Measurements from ENCODE around the gene APLN.

The APLN gene, protein sequence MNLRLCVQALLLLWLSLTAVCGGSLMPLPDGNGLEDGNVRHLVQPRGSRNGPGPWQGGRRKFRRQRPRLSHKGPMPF

DNA sequence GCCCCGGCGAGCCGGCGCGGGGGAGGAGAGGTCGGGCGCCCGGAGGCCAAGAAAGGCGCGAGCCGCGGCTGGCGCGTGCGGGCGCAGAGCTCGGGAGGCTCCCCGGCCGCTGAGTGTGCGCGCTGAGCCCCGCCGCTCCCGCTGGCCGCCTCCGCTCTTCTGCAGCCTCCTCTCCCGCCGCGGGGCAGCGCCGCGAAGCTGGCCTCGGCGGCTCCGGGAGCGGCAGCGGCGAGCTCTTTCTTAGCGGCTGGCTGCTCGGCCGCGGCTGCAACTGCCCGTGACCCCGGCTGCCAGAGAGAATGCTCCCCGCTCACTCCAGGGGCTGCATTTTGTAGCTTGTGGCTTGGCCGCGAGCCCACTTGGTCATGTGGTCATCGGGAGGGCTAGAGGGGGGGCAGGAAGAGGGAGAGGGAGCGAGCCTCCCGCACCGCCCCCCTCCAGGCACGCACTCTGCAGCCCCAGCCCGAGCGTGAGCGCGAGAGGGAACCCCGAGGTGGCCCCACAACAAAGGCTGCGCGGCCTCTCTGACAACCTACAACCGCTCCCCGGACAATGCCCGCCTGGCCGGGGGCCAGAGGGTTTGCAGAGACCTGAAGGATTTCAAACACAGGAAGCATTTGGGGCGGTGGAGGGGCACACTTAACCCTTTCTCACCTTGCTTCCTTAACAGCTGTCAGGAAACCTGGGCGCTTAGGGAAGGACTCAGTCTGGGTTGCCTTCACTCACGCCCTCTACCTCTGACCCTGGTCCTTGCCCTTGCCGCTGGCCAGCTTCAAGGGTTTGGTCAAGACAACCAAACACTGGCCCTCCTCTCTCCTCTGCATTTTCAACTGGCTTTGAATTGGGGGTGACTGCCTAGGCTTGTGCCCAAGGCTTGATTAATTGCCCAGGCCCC is at the start of gene APLN:
Gene APLN (minus strand): TSS at position 305 of the 895 bp plus-strand sequence. CDS start 326 bp downstream, outside the sequence.
- no peak for DNase-seq

DNA sequence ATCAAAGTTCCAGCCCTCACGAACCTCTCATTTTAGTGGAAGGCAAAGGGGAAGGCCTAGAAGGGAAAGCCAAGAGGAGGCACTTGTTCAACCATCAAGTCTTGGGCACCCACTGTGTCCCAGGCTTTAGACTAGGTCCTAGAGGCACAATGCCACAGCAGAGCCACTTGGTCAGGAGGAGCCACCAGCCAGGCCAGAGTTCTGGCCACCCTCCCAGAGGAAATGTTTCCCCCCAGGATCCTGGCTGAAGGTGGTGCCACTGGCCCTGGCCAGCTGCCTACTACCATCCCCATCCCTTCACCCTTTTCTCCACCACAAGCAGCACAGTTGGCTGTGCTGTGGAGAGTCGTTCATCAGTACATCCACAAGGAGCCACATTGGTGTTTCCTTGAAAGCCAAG is 49.7 kb upstream of the APLN start:
- DNase-seq: no peak

DNA sequence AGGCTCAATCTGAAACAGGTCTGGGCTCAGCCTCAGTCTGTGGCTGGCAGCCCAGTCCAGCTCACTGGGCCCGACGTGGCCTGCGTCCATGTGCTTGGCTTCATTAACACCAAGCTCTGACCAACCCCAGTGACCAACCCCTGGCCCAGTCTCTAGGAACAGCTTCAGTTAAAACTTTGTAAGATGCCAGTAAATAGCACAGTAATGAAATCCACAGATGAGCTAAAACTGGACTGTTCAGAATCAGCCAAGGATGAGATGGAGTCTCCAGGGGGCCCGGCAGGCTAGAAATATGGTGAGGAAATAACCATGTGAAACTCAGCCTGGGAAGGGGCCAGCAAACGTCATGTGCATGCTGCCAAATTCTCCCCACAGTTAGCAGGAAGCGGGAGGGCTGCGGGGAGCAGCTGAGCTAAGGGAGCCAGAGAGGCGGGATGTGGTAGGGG is 46.9 kb upstream of the APLN start:
- no peak for DNase-seq

DNA sequence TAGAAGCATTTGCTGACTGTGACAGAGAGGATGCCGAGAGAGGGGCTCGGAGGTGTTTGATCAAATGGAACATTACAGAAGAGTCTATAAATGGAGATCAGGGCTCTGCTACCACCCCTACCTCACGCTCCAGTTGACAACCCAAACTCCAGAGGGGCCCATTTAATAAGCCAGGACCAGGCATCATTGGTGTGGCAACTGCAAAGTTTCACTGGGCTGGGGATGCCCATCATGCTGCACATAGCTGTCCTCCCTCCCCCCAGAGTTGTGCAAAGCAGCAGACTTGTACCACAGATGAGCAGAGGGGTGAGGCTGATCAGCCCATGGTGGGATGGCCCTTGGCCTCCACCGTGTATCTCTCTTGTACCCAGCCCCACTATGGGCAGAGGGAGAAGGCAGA is 45.8 kb upstream of the APLN start:
- DNase-seq: no peak

DNA sequence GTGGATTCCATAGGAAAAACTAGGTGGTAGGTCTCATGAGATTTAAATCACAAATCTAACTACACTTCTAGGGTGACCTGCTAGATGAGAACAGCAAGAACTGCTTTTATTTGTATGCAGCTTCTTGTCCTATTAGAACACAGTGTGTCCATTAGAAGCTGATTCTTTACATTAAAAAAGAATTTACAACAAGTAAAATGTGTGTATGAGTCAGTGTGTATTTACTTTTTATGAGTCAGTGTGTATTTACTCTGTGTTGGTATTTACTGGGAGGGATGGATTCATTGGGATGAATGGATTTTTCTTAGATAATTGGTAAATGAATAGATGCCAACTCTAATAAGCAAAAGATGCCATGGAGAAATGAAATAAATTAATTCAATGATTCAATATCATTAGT is 43.4 kb upstream of the APLN start:
- no peak for DNase-seq

DNA sequence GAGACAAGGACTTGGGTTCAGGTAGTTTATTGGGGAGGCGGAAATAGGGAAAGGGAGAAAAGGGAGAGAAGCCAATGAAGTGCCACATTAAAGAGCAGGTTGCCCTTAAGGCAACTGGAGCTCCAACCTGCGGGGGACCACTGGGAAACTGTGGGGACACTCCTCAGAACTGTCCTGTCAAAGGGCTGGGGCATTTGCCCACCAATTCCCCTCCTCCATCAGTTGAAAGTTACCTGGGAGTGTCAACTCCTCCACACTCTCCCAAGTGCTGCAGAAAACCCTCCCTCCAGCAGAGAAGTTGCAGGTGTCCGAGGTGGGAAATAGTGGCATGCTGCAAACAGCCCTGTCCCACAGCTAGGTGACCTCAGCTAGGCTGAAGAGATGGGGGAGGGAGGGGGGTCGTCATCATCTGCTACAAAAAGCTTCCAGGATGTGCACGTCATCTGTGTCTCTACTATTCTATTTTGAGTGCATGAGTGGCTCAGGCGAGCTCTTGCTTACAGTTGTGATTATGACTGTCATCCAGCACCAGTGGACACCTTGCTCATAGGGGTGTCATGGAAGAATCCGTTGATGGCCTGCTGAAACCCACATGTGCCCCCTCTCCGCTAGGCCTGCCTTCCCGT is 42.6 kb upstream of the APLN start:
- DNase-seq: no peak

DNA sequence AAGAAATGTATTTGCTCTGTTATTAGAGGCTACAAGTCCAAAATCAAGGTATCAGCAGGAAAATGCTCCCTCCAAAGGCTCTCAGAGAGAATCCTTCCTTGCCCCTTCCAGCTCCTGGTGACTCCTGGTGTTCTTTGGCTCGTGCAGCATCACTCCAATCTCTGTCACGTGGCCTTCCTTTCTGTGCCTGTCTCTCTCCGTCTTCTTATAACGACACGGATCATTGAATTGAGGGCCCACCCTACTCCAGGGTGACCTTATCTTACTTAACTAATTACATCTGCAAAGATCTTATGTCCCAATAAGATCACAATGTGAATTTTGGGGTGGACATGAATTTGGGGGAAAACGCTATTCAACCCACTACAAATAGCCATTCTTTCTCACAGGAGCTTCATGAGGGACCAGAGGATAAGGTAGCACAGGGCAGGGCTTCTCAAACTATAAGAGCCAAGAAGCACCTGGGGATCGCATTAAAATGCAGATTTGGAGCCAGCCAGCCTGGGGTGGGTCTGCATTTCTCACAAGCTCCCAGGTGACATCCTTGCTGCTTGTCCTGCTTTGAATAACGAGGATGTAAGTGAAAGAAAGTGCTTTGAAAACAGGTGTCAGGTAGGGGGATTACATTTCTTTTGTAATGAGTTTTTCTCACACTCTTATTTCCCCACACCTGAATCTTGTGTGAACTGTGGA is 41.9 kb upstream of the APLN start:
- no peak for DNase-seq

DNA sequence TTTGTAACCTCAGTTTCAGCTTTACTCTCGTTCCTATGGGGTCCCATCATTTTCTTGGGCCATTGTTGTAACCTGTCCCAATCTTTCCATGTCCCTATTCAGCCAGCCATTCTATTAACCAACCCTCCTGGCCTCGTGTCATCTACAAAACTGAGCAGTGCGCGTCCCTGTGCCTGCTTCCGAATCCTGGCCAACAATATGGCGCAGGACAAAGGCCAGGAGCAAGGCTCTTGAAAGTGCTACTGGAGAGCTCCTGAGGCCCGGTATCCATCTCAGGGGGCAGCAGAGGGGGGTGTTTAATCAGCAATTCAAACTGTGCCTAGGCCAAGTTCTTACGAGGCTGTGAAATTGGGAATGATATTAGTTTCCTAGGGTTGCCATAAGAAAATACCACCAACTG is 41.2 kb upstream of the APLN start:
- DNase-seq: no peak

DNA sequence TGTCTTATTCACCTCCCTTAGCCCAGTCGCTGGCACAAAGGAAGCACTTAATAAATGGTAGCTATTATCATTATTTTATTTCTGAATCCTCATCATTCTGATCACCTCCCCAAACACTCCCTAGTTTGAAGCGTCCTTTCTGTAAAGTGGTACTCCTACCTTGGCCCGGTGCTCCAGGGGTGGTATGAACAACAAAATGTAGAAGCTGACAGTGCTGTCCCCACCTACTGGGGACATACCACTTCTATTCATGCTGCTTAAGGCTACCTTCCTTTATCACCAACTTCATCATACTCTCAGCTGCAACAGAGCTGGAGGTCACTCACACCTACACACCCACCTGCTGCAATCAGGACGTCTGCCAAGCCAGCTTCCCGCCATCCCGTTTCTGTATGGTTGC is 40.8 kb upstream of the APLN start:
- DNase-seq: no peak

DNA sequence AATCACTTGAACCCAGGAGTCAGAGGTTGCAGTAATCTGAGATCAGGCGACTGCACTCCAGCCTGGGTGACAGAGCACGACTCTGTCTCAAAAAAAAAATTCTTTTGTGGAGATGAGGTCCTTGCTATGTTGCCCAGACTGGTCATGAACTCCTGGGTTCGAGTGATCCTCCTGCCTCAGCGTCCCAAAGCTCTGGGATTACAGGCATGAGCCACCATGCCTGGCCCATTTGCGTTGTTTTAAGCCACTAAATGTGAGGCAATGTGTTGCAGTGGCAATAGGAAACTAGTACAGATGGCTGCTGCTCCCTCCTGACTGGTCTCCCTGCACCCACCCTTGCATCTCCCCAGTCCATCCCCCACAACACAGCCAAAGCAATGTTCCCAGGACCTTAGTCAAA is 40.0 kb upstream of the APLN start:
- DNase-seq: no peak

DNA sequence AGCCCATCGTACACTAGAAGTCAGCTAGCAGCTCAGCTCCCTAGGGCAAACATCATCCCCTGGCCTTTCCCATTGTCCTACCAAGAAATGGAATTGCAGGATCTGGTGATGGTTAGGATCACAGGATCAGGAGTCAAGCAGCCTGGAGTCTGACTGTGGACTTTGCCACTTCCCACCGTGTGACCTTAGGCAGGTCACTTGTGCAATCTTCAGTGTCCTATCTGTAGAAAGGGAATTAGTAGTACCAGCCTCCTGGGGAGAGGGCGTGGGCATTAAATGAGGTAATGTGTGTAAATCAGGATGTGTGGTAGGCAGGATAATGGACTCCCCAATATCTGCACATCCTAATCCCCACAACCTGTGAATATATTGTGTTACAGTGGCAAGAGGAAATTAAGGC is 38.6 kb upstream of the APLN start:
- no peak for DNase-seq

DNA sequence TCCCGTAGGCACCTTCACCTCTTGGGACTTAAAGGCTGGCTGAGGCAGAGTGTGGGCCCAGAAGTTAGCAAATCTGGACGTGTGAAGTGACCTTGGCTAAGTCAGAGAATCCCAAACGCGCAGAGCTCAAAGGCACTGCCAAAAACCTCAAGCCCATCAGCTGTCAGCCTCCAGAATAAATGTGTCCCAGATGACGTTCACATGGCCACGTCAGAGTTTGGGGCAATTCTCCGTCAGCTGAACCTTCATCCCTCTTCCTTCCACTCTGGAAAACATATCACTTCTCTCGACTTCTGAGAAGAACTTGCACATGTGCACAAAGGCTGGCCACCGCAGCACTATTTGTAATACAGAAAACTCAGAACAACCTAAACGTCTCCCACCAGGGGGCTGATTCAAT is 35.7 kb upstream of the APLN start:
- no peak for DNase-seq

DNA sequence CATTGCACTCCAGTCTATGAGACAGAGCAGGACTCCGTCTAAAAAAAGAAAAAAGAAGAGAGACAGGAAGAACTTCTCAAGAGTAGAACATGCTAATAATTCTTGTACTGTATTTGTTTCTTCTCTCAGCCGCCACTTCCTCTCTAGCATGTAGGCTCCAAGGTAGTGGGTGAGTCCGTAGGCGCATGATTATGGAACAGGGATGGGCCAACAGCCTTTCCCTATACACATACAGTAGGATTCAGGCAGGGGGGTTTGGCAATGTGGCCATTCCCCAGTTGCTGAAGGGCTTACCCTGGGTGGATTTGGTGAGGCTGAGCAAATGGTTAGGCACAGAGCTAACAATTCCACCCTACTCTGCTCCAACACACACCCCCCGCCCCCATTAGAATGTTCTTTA is 35.0 kb upstream of the APLN start:
- no peak for DNase-seq

DNA sequence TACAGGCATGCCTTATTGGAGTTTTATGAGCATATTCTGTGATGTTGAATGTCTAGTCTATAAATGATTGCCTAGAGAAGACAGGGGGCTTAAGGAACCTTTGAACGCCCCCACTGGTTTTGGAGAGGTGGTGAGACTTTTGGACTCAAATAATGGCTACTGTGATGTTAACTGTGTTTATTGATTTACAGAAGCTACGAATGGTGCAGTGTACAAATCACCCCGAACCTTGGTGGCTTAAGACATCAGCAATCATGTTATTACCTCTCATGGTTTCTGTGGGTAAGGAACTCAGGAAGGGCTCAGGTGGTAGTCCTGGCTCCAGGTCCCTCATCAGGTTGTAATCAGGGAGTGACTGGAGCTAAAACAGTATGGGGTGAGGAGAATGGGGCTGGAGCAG is 33.3 kb upstream of the APLN start:
- no peak for DNase-seq

DNA sequence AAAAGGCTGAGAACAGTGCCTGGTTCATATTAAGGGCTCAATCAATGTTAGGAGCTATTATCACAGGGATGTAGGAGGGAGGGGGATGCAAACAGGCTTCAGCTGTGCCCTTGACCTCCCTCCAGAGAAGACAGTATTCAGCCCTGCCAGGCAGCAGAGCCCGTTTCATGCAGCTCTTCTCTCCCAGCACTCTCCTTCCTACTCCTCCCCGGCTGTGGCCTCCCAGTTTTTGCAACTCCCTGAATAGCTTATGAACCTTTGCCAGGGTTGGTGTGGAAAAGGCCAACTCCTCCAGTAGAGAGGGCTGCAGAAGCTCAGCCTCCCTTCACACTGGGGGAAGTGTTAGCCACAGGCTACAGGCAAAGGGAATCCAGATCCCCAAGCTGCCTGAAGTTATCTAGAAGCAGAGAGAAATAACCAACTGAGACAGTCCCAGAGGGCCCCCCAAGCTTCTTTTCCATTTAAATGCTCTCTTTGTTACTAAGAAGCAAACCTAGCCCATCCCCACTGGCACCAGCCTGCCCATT is 31.7 kb upstream of the APLN start:
- no peak for DNase-seq

DNA sequence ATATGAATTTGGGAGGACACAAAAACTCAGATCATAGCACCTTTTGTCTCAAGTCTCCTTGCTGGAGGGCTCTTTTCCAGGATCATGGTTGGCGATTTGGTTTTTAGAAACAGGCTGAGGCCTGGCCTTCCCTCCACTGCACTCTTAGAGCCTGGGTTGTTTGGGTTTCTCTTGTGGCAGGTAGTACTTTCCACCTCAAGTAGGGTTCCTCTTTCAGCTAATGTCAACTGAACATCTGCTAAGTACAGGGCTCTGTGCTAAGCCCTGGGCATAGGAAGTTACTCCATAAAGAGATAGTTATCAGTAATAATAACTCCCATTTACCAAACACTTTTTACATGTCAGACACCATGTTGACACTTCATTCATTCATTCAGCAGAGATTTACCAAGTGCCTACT is 28.2 kb upstream of the APLN start:
- no peak for DNase-seq

DNA sequence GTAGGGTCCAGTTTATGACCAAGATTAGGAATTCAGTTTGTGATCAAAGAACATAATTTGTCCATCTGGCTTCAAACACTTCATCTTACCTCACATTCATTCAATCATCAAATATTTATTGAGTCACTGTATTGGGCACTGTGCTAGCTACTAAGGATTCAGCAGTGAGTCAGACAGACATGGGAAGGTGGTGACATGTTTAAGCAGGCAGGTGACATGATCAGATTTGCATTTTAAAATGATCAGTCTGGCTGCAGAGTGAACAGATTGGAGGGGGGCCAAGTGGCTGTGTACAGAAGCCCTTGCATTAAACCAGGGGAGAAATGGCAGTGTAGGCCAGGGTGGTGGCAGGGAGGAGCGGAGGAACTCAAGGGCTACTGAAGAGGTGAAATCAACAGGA is 25.1 kb upstream of the APLN start:
- no peak for DNase-seq

DNA sequence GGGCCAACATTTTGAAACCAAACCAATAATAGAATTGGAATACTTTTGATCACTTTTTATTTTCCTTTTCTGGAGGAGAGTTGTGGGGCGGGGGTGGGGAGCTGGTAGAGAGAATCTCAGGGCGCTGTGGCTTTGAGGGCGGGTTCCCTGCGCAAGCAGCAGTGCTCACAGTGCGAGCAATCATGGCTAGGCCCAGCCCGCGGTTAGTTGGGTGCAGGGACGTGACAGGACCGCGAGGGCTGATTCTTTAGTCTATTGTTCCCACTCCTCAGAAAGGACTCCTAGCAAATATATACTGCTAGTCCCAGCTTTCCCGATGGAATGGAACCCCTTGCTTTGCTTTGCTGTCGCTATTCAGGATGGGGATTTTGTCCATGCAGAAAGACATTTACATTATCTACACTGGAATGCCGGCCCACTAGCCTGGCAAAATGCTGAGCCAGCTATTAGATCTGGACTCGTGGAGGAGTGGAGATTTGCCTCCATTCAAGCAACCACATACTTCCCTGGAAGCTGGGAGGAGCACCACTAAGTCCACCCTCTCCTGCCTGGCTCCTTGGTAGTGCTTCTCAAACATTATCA is 23.9 kb upstream of the APLN start:
- no peak for DNase-seq

DNA sequence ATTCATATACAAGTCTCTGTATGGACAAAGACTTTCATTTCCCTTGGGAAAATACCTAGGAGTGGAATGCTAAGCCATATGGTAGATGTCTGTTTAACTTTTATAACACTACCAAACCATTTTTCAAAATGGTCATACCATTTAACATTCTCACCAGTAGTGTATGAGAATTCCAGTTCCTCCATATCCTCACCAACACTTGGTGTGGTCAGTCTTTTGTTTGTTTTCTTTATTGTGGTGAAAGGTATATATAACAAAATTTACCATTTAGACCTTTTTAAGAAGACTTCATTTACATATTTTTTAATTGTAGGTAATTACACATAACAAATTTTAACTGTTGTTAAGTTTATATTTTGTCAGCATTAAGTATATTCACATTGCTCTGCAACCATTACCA is 12.7 kb upstream of the APLN start:
- DNase-seq: no peak

DNA sequence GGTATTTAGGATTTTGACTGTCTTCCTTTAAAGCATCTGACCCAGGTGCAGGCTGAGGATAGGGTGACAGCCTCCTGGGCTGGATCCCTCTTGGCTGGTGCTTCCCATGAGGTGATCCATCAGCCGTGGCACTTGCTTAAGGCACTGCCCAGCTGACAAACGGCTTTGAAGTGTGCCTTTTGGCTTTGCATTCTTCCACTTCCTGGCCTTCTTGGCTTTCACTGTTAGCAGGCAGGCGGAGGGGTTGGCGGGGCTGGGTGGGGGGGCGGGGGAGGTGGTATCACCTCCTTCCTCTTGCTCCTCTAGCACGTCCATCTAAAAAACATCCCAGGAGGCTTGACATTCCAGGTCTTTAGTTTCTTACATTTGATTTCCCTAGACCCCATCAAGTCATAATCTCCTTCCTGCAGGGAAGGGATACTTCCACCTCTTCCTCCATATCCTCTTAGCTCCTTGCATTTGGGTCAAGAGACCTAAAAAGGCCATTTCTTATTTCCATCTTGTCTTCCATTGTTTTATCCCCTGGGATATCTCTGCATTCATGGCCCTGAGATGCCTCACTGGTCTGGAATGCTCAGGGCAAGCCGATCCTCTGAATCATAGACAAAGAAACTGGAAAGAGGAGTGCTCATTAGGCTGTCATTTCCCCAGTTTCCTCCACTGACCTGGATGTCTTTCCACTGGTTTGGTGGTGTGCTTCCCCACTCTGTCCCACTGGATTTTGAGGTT is 11.3 kb upstream of the APLN start:
- peak; percentile 80 for DNase-seq

DNA sequence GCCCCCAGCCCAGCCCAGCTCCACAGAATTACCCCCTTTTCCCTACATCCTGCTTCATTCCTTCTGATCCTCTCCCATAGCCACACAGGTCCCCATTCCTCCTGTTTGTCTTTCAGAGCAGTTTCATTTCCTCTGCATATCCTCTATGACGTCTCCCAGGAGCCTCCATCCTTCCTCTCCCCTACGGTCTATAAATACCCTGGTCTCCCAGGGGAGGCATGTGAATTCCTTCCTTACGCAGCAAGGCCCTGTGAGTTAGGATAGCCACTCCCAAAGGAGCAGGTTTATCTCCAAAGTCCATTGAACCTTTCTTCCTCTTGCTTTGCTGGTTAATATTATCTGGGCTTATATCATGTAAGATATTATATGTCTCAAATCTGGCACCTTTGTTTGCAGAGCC is 8.4 kb upstream of the APLN start:
- no peak for DNase-seq

DNA sequence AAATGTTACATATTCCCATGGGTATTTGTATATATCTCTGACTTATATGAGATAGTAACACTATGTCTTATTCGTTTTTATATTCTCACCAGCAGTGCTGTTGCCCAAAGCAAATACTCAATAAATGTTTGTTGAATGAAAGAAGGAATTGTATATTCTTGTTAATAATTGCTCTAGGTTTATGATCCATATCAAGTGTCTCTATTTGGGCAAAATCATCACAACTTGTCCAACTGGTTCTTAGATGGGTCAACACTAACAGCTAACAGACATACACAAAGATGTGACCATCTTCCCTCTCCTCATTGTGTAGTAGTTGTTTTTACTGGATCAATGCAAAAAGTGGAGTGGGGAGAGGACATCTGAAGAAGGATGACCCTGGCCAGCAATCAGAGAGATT is 6.6 kb upstream of the APLN start:
- no peak for DNase-seq

Data from kidney glomerular epithelial cell (primary cell).